Kidney epithelial cell (primary cell): ENCODE measurements around the gene OR2C1. TPM values are rescaled to one million over a fixed set of nuclear protein-coding genes. Genes with fewer than 3 reads are reported as not detected.

ENCODE experiments used
- DNase-seq: peaks from one replicate; pipeline ENCODE4 v3.0.0-alpha.2; 2010; ENCODE audit warnings: low read depth
- H3K27me3 ChIP-seq: 2 replicates; pipeline ENCODE4 v1.6.0; 2011; ENCODE audit warnings: low read length; ENCODE audit not compliant: control insufficient read depth, insufficient read depth
- H3K36me3 ChIP-seq: 2 replicates; pipeline ENCODE4 v1.5.1; 2011; ENCODE audit warnings: low read length; ENCODE audit not compliant: control insufficient read depth, insufficient read depth
- H3K4me3 ChIP-seq: 2 replicates; pipeline ENCODE4 v1.5.1; 2011; ENCODE audit warnings: low read depth, mild to moderate bottlenecking, control low read depth, low read length
- total RNA-seq: library from RNA; depleted of rRNA; stranded (reverse); fragments of >200 nt; gene quantifications from 2 replicates; pipeline ENCODE4 v1.2.3, GENCODE V29; 2015
- TF ChIP-seq, protein P1 (sequence below): IDR thresholded peaks from 2 replicates; pipeline ENCODE4 v1.5.1; 2011; ENCODE audit warnings: mild to moderate bottlenecking, moderate library complexity, low read length, control low read depth, inconsistent platforms; ENCODE audit not compliant: insufficient read depth, poor library complexity, severe bottlenecking

The OR2C1 gene
- total RNA-seq, 1 donor from 2014 or later, result 0.08 TPM

- no peak for DNase-seq
- TF ChIP-seq, protein P1, sequence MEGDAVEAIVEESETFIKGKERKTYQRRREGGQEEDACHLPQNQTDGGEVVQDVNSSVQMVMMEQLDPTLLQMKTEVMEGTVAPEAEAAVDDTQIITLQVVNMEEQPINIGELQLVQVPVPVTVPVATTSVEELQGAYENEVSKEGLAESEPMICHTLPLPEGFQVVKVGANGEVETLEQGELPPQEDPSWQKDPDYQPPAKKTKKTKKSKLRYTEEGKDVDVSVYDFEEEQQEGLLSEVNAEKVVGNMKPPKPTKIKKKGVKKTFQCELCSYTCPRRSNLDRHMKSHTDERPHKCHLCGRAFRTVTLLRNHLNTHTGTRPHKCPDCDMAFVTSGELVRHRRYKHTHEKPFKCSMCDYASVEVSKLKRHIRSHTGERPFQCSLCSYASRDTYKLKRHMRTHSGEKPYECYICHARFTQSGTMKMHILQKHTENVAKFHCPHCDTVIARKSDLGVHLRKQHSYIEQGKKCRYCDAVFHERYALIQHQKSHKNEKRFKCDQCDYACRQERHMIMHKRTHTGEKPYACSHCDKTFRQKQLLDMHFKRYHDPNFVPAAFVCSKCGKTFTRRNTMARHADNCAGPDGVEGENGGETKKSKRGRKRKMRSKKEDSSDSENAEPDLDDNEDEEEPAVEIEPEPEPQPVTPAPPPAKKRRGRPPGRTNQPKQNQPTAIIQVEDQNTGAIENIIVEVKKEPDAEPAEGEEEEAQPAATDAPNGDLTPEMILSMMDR, result no peak
- H3K27me3 ChIP-seq, result no peaks in the 10 kb centered on the region
- H3K36me3 ChIP-seq, result no peaks in the 10 kb centered on the region
- H3K4me3 ChIP-seq, result no peak overlapping the region
Observed at GRCh38 chr16:3356118-3356517, 429 bp downstream of the OR2C1 start.

- DNase-seq, result no peak
- no peak overlapping the region for H3K4me3 ChIP-seq
- TF ChIP-seq, protein P1, result no peak
- no peaks in the 10 kb centered on the region for H3K27me3 ChIP-seq
- H3K36me3 ChIP-seq, result no peaks in the 10 kb centered on the region
Observed at GRCh38 chr16:3358871-3359270, 3.2 kb downstream of the OR2C1 start.

- H3K4me3 ChIP-seq, result no peak overlapping the region
- TF ChIP-seq, protein P1, result no peak
- DNase-seq, result no peak
- H3K27me3 ChIP-seq, result no peaks in the 10 kb centered on the region
- H3K36me3 ChIP-seq, result no peaks in the 10 kb centered on the region
Observed at GRCh38 chr16:3362931-3363330, 7.2 kb downstream of the OR2C1 start.

GRCh38 chr16:3363793-3364192 lies 8.1 kb downstream of the OR2C1 start:
- no peaks in the 10 kb centered on the region for H3K27me3 ChIP-seq
- no peaks in the 10 kb centered on the region for H3K36me3 ChIP-seq
- DNase-seq, result no peak
- no peak overlapping the region for H3K4me3 ChIP-seq
- TF ChIP-seq, protein P1, result no peak

DNA sequence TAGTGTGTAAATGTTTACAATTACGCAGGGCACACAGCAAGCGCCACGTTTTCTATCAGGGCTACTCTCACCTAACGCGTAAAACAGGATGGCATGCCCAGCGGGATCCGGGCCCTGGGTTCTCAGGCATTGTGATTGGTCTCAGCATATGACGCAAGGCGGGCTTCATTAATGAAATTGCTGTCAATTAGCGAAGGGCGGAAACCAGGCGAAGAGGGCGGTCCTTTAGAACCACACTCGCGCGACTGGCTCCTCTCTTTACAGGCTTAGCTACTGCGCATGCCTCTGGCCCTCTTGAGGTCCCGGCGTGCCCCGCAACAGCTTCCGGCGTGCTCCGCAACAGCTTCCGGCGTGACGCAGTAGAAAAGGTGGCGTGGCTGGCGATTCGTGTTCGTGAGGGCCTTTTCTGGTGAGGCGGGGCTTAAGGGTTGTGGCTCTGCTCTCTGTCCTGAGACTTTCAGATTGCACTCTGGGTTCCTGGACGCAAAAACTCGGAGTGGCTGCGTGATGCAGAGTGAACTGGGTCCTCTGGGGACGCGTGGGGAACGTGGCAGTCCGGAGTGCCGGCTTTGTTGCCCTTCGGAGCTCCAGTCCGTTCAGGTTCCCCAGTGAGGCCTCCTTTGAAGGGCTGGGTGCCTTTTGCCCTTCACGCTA lies 9.2 kb downstream of the OR2C1 start:
- Histone ChIP-seq H3K27me3 (no peaks in the 10 kb centered on the region), H3K4me3 (peak overlapping the region; percentile 59), H3K36me3 (no peaks in the 10 kb centered on the region)
- TF ChIP-seq, protein P1, result no peak
- DNase-seq, result peak; percentile 65

GRCh38 chr16:3369073-3369472 lies 13.4 kb downstream of the OR2C1 start:
- Histone ChIP-seq H3K36me3 (no peaks in the 10 kb centered on the region), H3K4me3 (no peak overlapping the region), H3K27me3 (no peaks in the 10 kb centered on the region)
- DNase-seq, result no peak
- TF ChIP-seq, protein P1, result no peak
